ENCODE data around the gene TRPM2.

GRCh38 chr21:44418108-44418875, 64.9 kb downstream of the TRPM2 start:
- TF ChIP-seq, protein P1, sequence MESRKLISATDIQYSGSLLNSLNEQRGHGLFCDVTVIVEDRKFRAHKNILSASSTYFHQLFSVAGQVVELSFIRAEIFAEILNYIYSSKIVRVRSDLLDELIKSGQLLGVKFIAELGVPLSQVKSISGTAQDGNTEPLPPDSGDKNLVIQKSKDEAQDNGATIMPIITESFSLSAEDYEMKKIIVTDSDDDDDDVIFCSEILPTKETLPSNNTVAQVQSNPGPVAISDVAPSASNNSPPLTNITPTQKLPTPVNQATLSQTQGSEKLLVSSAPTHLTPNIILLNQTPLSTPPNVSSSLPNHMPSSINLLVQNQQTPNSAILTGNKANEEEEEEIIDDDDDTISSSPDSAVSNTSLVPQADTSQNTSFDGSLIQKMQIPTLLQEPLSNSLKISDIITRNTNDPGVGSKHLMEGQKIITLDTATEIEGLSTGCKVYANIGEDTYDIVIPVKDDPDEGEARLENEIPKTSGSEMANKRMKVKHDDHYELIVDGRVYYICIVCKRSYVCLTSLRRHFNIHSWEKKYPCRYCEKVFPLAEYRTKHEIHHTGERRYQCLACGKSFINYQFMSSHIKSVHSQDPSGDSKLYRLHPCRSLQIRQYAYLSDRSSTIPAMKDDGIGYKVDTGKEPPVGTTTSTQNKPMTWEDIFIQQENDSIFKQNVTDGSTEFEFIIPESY (IDR thresholded peaks at IDR 0.05; ENCODE audit: extremely low read depth, insufficient replicate concordance, low read length): no peak
- TF ChIP-seq, protein P2, sequence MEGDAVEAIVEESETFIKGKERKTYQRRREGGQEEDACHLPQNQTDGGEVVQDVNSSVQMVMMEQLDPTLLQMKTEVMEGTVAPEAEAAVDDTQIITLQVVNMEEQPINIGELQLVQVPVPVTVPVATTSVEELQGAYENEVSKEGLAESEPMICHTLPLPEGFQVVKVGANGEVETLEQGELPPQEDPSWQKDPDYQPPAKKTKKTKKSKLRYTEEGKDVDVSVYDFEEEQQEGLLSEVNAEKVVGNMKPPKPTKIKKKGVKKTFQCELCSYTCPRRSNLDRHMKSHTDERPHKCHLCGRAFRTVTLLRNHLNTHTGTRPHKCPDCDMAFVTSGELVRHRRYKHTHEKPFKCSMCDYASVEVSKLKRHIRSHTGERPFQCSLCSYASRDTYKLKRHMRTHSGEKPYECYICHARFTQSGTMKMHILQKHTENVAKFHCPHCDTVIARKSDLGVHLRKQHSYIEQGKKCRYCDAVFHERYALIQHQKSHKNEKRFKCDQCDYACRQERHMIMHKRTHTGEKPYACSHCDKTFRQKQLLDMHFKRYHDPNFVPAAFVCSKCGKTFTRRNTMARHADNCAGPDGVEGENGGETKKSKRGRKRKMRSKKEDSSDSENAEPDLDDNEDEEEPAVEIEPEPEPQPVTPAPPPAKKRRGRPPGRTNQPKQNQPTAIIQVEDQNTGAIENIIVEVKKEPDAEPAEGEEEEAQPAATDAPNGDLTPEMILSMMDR (IDR thresholded peaks at IDR 0.05 in 2 of 3, conservative IDR thresholded peaks at IDR 0.05 in 1 of 3; ENCODE audit: borderline replicate concordance in 1 of 3, insufficient read depth in 1 of 3, low read depth in 2 of 3, low read length in 2 of 3): no peak
- no peak for TF ChIP-seq POLR2AphosphoS5 (IDR thresholded peaks at IDR 0.05; ENCODE audit: low read depth, low read length)
- no peak for TF ChIP-seq ZFX (IDR thresholded peaks at IDR 0.05)
- no peak for TF ChIP-seq POLR2A (IDR thresholded peaks at IDR 0.05; ENCODE audit: borderline replicate concordance, extremely low read depth, insufficient read depth, insufficient read length)
- TF ChIP-seq EGR1 (IDR thresholded peaks at IDR 0.05; ENCODE audit: low read depth): no peak
- no peak for TF ChIP-seq EZH2 (IDR thresholded peaks at IDR 0.05)
- TF ChIP-seq ATF3 (IDR thresholded peaks at IDR 0.05): no peak
- no peak for TF ChIP-seq MAX (IDR thresholded peaks at IDR 0.05)
- TF ChIP-seq CEBPB (IDR thresholded peaks at IDR 0.05; ENCODE audit: low read depth): no peak
- TF ChIP-seq CBX3 (IDR thresholded peaks at IDR 0.05; ENCODE audit: low read depth): no peak
- no peak for TF ChIP-seq SRF (IDR thresholded peaks at IDR 0.05; ENCODE audit: low read depth)
